GM12892 (cell line): ENCODE measurements around the gene PKHD1.

Source experiments
- DNase-seq: peaks from one replicate; pipeline ENCODE4 v3.0.0; 2011; ENCODE audit not compliant: insufficient read length
- FAIRE-seq: peaks from 2 replicates; lab custom pipeline; 2011; peaks lifted over from hg19 to GRCh38; lab: Jason Lieb, UNC
- POLR2A ChIP-seq: IDR thresholded peaks from 2 replicates; pipeline ENCODE4 v1.6.1; 2011; ENCODE audit warnings: low read depth, low read length, control low read depth
- POLR2AphosphoS5 ChIP-seq: IDR thresholded peaks from 2 replicates; pipeline ENCODE4 v1.6.1; 2011; ENCODE audit warnings: low read depth, low read length, control low read depth
- TAF1 ChIP-seq: IDR thresholded peaks from 2 replicates; pipeline ENCODE4 v1.6.1; 2011; ENCODE audit warnings: low read depth, mild to moderate bottlenecking, control low read depth, low read length, borderline replicate concordance

The PKHD1 gene

DNA sequence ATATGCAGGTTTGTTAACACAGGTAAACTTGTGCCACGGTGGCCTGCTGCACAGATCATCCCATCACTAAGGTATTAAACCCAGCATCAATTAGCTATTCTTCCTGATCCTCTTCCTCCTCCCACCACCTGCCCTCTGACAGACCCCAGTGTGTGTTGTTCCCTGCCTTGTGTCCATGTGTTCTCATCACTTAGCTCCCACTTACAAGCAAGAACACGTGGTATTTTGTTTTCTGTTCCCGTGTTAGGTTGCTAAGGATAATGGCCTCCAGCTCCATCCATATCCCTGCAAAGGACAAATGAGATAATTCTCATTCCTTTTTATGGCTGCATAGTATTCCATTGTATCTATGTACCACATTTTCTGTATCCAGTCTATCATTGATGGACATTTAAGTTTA, 294.0 kb downstream of the PKHD1 start:
- no peak for TF ChIP-seq POLR2AphosphoS5
- TF ChIP-seq POLR2A, result no peak
- TF ChIP-seq TAF1, result no peak
- no peak for FAIRE-seq
- DNase-seq, result no peak

DNA sequence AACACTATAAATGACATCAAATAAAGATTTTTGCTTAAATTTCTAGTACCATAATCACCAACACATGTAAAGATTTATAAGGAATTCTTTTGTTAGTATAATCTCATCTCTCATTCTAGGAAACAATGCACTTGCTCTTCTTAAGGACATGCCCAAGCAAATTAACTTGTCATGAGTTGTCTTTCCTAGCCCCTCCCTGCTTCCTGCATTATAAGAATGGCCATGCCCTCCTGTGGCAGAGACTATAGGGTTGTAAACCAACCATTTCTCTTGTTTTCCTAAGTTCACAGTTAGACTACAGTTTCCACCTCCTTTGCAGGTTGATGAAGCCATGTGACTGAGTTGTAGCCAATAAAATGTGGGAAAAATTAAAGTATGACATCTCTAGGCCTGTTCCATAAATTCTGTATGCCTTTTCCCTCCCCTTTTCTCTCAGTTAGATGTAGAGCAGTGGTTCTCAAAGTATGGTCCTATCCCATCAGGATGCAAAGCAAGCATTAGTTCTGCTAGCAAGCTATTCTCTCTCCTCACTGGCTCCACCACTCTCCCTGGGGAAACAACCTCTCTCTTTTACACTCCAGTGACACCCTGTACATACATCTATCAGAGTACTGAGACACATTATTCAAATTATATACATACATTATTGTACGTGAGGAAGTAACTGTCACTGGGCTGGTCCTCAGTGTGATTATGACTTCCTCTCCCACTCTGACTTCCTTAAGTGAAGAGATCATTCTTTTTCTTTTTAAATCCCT, 295.0 kb downstream of the PKHD1 start:
- DNase-seq (no peak), FAIRE-seq (no peak)
- TF ChIP-seq POLR2A (no peak), POLR2AphosphoS5 (no peak), TAF1 (no peak)

DNA sequence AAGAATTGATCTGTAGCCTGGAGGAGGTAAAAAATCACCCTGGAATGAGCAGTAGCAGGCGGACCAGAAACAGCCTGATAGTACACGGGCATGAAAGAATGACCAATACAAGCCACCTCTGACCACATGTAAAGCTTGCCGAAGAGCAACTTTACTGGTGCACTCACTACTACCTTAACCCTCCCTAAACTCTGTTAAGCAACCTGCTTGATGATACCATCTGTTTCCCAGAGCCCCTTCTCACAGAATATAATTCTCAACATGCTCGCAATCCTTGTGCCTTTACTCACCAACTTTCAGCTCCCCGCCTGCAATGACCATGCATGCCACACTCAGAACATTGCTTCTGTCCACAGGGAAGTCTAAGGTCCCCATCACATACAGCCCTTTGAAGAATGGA, 296.5 kb downstream of the PKHD1 start:
- DNase-seq (no peak), FAIRE-seq (no peak)
- TF ChIP-seq TAF1 (no peak), POLR2A (no peak), POLR2AphosphoS5 (no peak)

DNA sequence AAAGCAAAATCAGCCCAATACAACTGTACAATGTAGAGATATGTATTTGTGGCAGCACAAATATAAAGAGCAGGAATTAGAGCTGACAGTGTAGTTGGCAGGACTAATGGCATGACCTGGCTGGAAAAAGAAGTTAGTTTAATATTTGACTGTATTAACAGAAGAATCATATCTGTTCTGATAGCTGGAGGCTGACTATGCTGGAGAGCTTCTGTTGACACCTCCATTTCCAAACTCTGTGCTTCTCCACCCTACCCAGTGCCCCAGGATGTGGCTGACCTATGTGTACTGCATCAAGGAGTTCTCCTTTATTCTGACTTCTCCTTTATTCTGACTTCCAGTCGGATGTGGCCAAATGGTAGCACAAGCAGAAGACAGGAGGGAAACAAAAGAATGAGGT, 299.3 kb downstream of the PKHD1 start:
- TF ChIP-seq POLR2AphosphoS5 (no peak), TAF1 (no peak), POLR2A (no peak)
- FAIRE-seq, result no peak
- DNase-seq, result no peak

DNA sequence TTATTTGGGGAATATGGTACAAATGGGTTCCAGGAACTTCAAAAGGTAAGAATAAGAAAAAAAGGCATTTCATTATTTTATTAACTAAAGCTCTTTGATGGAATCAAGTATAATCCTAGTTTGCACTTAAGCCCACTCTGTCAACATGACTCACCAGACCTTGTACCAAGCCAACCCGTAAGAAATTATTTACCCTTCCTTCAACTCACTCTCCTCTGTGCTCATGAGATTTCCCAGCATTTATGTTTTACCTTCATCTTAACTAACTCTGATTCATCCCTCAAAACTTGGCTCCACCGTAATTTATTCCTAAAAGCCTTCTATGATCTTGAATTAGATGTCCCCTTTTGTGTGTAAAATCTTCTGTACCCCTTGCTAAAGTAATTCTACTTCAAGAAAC, 308.7 kb downstream of the PKHD1 start:
- no peak for DNase-seq
- no peak for FAIRE-seq

DNA sequence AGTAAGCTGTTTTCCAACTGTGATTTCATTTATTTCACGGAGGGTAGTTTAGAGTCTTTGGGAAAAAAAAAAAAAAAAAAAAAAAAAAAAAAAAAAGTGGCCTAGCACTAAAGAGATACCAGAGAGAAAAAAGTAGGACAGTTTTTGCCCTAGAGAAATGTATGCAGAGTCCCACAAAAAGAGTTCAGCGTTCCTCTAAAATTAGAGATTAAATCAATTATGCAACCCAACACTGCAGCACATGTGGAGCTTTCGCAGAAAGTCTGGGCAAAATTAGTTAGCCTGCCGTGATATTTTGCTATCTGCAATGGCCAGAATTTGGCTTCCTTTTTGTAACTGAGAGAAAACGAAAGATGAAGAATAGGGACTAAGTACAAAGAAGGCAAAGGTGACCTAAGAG, 309.8 kb downstream of the PKHD1 start:
- TF ChIP-seq POLR2AphosphoS5, result no peak
- no peak for TF ChIP-seq TAF1
- no peak for TF ChIP-seq POLR2A
- FAIRE-seq (no peak), DNase-seq (no peak)

More for the DNA sequence above, 308.7 kb downstream of the PKHD1 start:
- TF ChIP-seq POLR2AphosphoS5 (no peak), POLR2A (no peak), TAF1 (no peak)

DNA sequence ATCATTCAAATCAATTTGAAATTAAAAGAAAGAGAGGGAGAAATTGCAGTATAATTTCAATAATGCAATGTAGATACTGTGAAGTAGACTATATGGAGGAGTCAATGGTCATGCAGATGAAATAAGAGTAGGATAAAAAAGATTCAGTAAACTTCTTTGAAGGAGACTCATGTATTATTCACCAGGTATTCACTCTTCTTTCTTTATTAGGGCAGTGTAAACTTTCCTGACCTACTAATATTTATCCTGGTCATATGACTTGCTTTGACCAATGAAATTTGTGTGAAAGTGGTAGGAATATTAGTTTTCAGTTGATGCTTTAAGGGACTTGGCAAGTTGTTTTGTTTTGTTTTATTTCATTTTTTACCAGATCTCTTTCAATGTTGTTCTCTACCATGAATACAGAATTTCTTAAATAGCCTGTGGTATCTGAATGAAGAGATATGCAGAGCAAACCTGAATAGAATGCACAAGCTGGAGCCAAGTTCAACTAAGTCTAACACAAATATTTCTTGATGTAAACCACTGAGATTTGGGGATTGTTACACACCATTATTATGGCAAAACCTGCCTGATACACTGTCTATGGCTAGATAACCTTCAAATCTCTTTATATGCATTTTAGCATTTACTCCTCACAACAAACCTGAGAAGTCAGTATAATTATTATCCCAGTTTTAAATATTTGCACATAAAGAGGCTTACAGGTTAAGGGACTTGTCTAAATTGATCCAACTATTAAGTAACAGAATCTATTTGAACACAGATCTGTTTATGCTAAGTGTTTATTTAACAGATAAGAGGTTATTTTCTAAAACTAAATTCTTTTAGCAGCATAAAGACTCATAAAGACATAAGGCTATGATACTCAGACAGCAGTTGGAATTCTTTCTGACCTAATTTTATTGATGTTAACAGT, 311.2 kb downstream of the PKHD1 start:
- DNase-seq (no peak), FAIRE-seq (no peak)
- TF ChIP-seq TAF1, result no peak
- no peak for TF ChIP-seq POLR2A
- no peak for TF ChIP-seq POLR2AphosphoS5

DNA sequence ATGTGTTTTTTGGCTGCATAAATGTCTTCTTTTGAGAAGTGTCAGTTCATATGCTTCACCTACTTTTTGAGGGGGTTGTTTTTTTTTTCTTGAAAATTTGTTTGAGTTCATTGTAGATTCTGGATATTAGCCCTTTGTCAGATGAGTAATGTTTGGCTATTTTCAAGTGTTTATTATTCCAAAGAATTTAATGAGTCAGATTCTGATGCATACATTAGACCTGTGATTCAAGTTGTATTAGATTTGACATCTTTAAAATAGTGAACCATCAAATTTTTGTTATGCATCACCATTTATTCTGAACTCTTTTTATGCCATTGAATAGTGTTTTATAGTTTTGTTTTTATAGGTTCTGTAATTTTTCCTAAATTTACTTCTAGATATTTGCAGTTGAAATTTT, 319.3 kb downstream of the PKHD1 start:
- FAIRE-seq, result no peak
- DNase-seq, result no peak
- TF ChIP-seq POLR2A (no peak), POLR2AphosphoS5 (no peak), TAF1 (no peak)

DNA sequence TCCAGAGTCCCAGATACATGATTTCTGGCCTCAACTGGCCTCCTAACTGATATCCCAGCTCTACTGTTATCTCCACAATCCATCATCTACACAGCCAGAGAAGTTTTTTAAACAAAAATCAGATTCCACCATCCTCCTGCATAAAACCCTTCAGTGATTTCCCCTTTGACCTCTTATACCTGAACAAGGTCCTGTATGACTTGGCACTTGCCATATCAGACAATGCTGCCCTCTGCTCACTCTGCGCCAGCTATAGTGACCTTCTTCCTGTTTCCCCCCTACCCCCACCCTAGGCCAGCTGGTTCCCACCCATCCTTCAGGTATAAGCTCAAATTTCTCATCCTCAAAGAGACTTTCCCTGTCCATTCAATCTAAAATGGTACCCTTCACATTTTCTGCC, 322.2 kb downstream of the PKHD1 start:
- no peak for DNase-seq
- FAIRE-seq, result no peak
- TF ChIP-seq POLR2A (no peak), TAF1 (no peak)

DNA sequence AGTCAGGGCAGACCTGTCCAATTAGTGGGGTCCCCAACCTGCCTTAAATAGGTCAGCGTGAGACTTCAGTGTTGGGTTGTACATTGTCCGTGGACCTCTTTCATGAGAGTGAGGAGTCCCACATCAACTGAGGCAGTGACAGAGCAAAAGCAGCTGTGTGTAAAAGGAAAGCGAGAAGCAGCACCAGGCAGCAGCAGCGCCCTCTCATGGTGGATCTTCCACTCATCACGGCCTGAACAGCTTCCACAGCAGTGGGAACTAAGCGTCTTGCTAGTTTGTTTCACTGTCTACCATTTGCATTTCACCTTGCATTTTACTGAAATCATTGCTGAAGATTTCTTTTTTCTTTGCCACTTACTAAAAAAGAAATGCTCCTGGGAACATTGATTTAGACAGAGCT, 333.8 kb downstream of the PKHD1 start:
- no peak for DNase-seq
- FAIRE-seq, result no peak
- no peak for TF ChIP-seq POLR2A
- no peak for TF ChIP-seq POLR2AphosphoS5
- no peak for TF ChIP-seq TAF1

DNA sequence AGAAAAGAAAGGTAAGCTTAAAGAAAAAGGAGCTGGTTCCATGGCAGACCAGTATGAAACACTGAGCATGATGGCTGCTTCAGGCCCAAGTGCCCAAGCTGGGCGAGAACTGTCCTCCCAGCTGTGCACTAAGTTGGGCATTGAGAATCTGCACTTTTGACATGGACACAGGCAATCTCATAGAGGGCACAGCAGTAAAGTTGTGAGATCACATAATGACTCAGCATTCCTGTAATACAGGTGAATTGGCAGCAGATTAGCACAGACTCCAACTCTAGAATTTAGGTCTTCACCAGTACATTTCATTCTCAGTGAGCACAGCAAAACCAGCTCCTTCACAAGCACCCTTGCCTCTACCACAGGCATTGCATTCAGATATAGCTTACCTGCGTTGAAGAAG, 343.4 kb downstream of the PKHD1 start:
- no peak for FAIRE-seq
- DNase-seq, result no peak
- TF ChIP-seq TAF1 (no peak), POLR2A (no peak), POLR2AphosphoS5 (no peak)

DNA sequence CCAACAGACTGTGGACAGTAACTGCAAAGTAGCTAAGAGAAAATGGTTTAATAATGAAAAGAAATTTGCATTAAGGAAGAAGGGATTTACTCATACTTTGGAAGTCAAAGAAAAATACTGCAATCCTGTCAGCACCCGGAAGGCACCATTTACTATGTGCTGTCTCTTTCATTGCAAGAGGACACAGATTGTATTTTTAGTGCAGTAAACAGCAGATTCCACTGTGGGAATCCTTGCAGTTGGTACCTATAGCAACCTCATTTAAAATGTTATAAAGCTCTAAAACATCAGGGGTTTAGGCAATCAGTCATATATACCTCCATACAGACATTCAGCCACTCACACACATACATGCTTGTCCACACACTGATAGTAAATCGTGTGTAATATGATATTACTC, 346.8 kb downstream of the PKHD1 start:
- FAIRE-seq (no peak), DNase-seq (no peak)
- TF ChIP-seq POLR2AphosphoS5 (no peak), POLR2A (no peak), TAF1 (no peak)

DNA sequence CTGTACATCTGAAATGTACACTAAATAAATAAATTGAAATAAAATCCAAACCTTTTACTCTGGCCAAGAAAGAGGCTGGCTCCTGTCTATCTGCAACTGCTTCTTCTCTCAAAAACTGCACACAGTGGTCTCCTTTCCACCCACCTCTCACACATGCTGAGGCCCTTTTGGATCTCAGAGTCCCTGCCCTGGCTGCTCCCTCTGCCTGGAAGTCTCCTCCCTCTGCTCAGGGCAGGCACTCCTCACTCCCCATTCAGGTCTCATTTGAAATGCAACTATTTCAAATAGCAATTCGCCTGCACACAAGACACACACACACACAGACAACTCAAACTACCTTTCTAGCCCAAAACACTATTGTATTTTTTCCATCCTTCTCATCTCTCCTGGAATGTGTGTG, 348.8 kb downstream of the PKHD1 start:
- FAIRE-seq (no peak), DNase-seq (no peak)
- TF ChIP-seq TAF1, result no peak
- no peak for TF ChIP-seq POLR2AphosphoS5
- no peak for TF ChIP-seq POLR2A
